A549 (cell line): ENCODE results near the gene ATP2A2. TPM values are rescaled to one million over a fixed set of nuclear protein-coding genes. Genes with fewer than 3 reads are reported as not detected.

Source experiments
- ATAC-seq, 2 experiments: fragments of 200-7000 bp in 1 of 2; fragments of >200 bp in 1 of 2; cut with Nextera tagmentation in 1 of 2; cut with Tn5 transposase in 1 of 2; 3 replicates each; pipeline versions ENCODE4 v1.8.0 to v1.9.1; 2018 to 2020; ENCODE audit warnings: mild to moderate bottlenecking in 1 of 2, moderate library complexity in 1 of 2
- CTCF ChIA-PET: fragments of 300-600 bp; sonication (Branson Sonifier 250); formaldehyde crosslinking; extraction: SDS; loops from one replicate; lab custom pipeline; 2021; ENCODE audit warnings: antibody characterized with exemption, inconsistent platforms; lab: Yijun Ruan, JAX
- POLR2A ChIA-PET: fragments of 350-600 bp; formaldehyde crosslinking; extraction: SDS; loops from one replicate; lab custom pipeline; 2021; ENCODE audit warnings: antibody characterized with exemption, inconsistent platforms; lab: Yijun Ruan, JAX
- DNase-seq, 2 experiments: peaks; one replicate each; pipeline versions ENCODE4 v3.0.0 to v3.0.0-alpha.2; 2011 to 2016; ENCODE audit warnings: low read depth in 1 of 2, low spot score in 1 of 2
- FAIRE-seq: peaks from 2 replicates; lab custom pipeline; 2011; peaks lifted over from hg19 to GRCh38; lab: Jason Lieb, UNC
- H3K27ac ChIP-seq, 2 experiments: fragments of >200 bp; sonication (Bioruptor Twin); formaldehyde crosslinking; 3 replicates each; pipeline ENCODE4 v1.5.1; 2016 to 2017
- H3K4me1 ChIP-seq: fragments of >200 bp; sonication (Bioruptor Twin); formaldehyde crosslinking; 3 replicates; pipeline ENCODE4 v1.6.1; 2016
- H3K4me2 ChIP-seq: fragments of >200 bp; sonication (Bioruptor Twin); formaldehyde crosslinking; 3 replicates; pipeline ENCODE4 v1.6.1; 2016
- H3K4me3 ChIP-seq: fragments of >200 bp; sonication (Bioruptor Twin); formaldehyde crosslinking; 3 replicates; pipeline ENCODE4 v1.5.1; 2016
- H3K9me3 ChIP-seq: fragments of >200 bp; sonication (Bioruptor Twin); formaldehyde crosslinking; 3 replicates; pipeline ENCODE4 v1.6.1; 2016
- BHLHE40 ChIP-seq: IDR thresholded peaks from 2 replicates; pipeline ENCODE4 v1.6.1; 2012; ENCODE audit warnings: low read depth, low read length, inconsistent platforms
- CEBPB ChIP-seq, 2 experiments: fragments of >200 bp in 1 of 2; sonication (Bioruptor Twin) in 1 of 2; formaldehyde crosslinking in 1 of 2; IDR thresholded peaks; 2 replicates each; pipeline ENCODE4 v1.6.1; 2012 to 2016
- CHD2 ChIP-seq: fragments of 150-350 bp; IDR thresholded peaks from 2 replicates; pipeline ENCODE4 v1.6.1; 2014; ENCODE audit warnings: low read length; ENCODE audit not compliant: partially characterized antibody
- CTCF ChIP-seq: fragments of >200 bp; sonication (Bioruptor Twin); formaldehyde crosslinking; IDR thresholded peaks from 3 replicates; pipeline ENCODE4 v1.5.1; 2016
- E2F6 ChIP-seq: IDR thresholded peaks from 2 replicates; pipeline ENCODE4 v1.6.1; 2012; ENCODE audit warnings: low read depth, borderline replicate concordance
- FOXS1 ChIP-seq: fragments of 250-450 bp; sonication (Bioruptor Pico); IDR thresholded peaks from 2 replicates; pipeline ENCODE4 v1.5.0; 2020; ENCODE audit warnings: mild to moderate bottlenecking, moderate library complexity
- HDAC2 ChIP-seq: fragments of 200-600 bp; sonication (generic); IDR thresholded peaks from 2 replicates; pipeline ENCODE4 v1.6.1; 2016
- JUN ChIP-seq, 2 experiments: fragments of >200 bp; sonication (Bioruptor Twin); formaldehyde crosslinking; IDR thresholded peaks; 2 replicates in 1 of 2; 3 replicates in 1 of 2; pipeline ENCODE4 v1.6.1; 2016 to 2017
- MAFK ChIP-seq: fragments of 450-650 bp; IDR thresholded peaks from 2 replicates; pipeline ENCODE4 v1.6.1; 2014; ENCODE audit not compliant: partially characterized antibody
- MAX ChIP-seq: IDR thresholded peaks from 2 replicates; pipeline ENCODE4 v1.6.1; 2012
- MAZ ChIP-seq: fragments of 150-350 bp; IDR thresholded peaks from 2 replicates; pipeline ENCODE4 v1.6.1; 2014; ENCODE audit warnings: antibody characterized with exemption, low read depth, low read length, borderline replicate concordance
- MYC ChIP-seq: IDR thresholded peaks from 2 replicates; pipeline ENCODE4 v1.6.1; 2012; ENCODE audit warnings: mild to moderate bottlenecking, inconsistent platforms, low read length, improper control_type of control experiment, borderline replicate concordance
- POLR2A ChIP-seq: IDR thresholded peaks from 2 replicates; pipeline ENCODE4 v1.6.1; 2012; ENCODE audit warnings: mild to moderate bottlenecking, low read length
- RCOR1 ChIP-seq: fragments of 150-350 bp; IDR thresholded peaks from 2 replicates; pipeline ENCODE4 v1.6.1; 2014; ENCODE audit warnings: antibody characterized with exemption, low read length, low read depth
- REST ChIP-seq: fragments of 200-600 bp; sonication (generic); IDR thresholded peaks from 2 replicates; pipeline ENCODE4 v1.6.1; 2016; ENCODE audit warnings: antibody characterized with exemption, mild to moderate bottlenecking, moderate library complexity
- RNF2 ChIP-seq: fragments of 200-600 bp; sonication (generic); IDR thresholded peaks from 2 replicates; pipeline ENCODE4 v1.6.1; 2016; ENCODE audit warnings: low read depth, mild to moderate bottlenecking, antibody characterized with exemption, moderate library complexity, borderline replicate concordance
- TFCP2L1 ChIP-seq: fragments of 250-450 bp; sonication (Bioruptor Pico); IDR thresholded peaks from 2 replicates; pipeline ENCODE4 v1.5.0; 2021; ENCODE audit warnings: mild to moderate bottlenecking
- WGBS: methylation state at CpG from one replicate; pipeline ENCODE4 v1.1.6; 2017; ENCODE audit errors: missing lambda C conversion rate; 5-methylcytosine and 5-hydroxymethylcytosine counted together
- polyA plus RNA-seq, 4 experiments: library from polyadenylated mRNA; depleted of rRNA in 3 of 4; stranded (reverse); fragments of >200 nt; fragmentation: RNase III in 1 of 4; extraction: RNeasy Plus Mini Kit Qiagen cat#74134 plus additional on column Dnase treatment in 1 of 4; gene quantifications; 2 replicates in 3 of 4; 3 replicates in 1 of 4; pipeline ENCODE4 v1.2.3, GENCODE V29; 2011 to 2017

Gene ATP2A2
- polyA plus RNA-seq, 2 of the 4 experiments (the other 2 are of a cell fraction) = 342 to 415 TPM

- TF ChIP-seq MYC = no peak
Observed at GRCh38 chr12:110342157-110342556, 61.1 kb downstream of the ATP2A2 start (continued).

GRCh38 chr12:110343114-110343513, 62.1 kb downstream of the ATP2A2 start:
- ChIA-PET CTCF (interaction anchor here (0.6 to 1.2 kb wide), 7 partner anchors 8 to 244 kb away, joined by 3 to 6 read pairs (median 3); no protein-coding TSS in a partner anchor), POLR2A (no interaction called here)
- 89% methylated on average over 5 of the region's 5 CpGs for WGBS
- ATAC-seq (no peak), DNase-seq (no peak), FAIRE-seq (no peak)
- H3K4me2 ChIP-seq = no peak overlapping the region
- H3K9me3 ChIP-seq = no peaks in the 10 kb centered on the region
- peaks cover 36% of the 10 kb centered on the region for H3K4me1 ChIP-seq
- no peak overlapping the region for H3K4me3 ChIP-seq
- TF ChIP-seq MAX (no peak), MAZ (no peak), MYC (no peak), JUN (IDR thresholded peaks at IDR 0.05) (no peak), RCOR1 (no peak), REST (no peak)
- H3K27ac ChIP-seq = no peak overlapping the region

GRCh38 chr12:110343736-110344555, 62.9 kb downstream of the ATP2A2 start:
- POLR2A ChIA-PET = no interaction called here
- H3K4me1 ChIP-seq = peaks cover 28% of the 10 kb centered on the region
- WGBS = 87% methylated on average over 9 of the region's 9 CpGs

More at GRCh38 chr12:110343736-110344555, 62.9 kb downstream of the ATP2A2 start:
- FAIRE-seq (no peak), DNase-seq (no peak), ATAC-seq (peak in 1 of 2 experiments; percentile 2; a peak in 2 of 6 replicates)
- Histone ChIP-seq H3K9me3 (no peaks in the 10 kb centered on the region), H3K4me2 (no peak overlapping the region), H3K27ac (0 out of 6 replicates have a peak overlapping the region, but pooled peaks of 1 of the 2 experiments have one; percentile 35), H3K4me3 (no peak overlapping the region)
- CTCF ChIA-PET = interaction anchor here (0.8 to 1.1 kb wide), 3 partner anchors 87 to 243 kb away, joined by 3 to 4 read pairs (median 3); no protein-coding TSS in a partner anchor
- no peak for TF ChIP-seq RNF2
- no peak for TF ChIP-seq HDAC2
- TF ChIP-seq BHLHE40 = no peak
- no peak for TF ChIP-seq POLR2A
- no peak for TF ChIP-seq TFCP2L1 (CRISPR knock-in tag)
- no peak for TF ChIP-seq CHD2
- no peak for TF ChIP-seq FOXS1 (CRISPR knock-in tag)
- no peak for TF ChIP-seq CEBPB (IDR thresholded peaks at IDR 0.05)
- no peak for TF ChIP-seq CTCF
- no peak for TF ChIP-seq MAFK
- no peak for TF ChIP-seq E2F6
- TF ChIP-seq, all 56 proteins: peak for 0
